ENCODE data around the gene CDC42BPB.

The CDC42BPB gene

GRCh38 chr14:102986810-102987579 lies 70.4 kb downstream of the CDC42BPB start:
- DNase-seq: no peak

- no peak for DNase-seq
Measured at GRCh38 chr14:102985665-102986064, 71.7 kb downstream of the CDC42BPB start.

GRCh38 chr14:102984336-102985102 lies 72.8 kb downstream of the CDC42BPB start:
- DNase-seq: no peak

- no peak for DNase-seq
Measured at GRCh38 chr14:102983496-102983895, 73.9 kb downstream of the CDC42BPB start.

- DNase-seq: no peak
Measured at GRCh38 chr14:102982852-102983470, 74.4 kb downstream of the CDC42BPB start.

- no peak for DNase-seq
Measured at GRCh38 chr14:102980409-102980810, 76.9 kb downstream of the CDC42BPB start.

GRCh38 chr14:102979406-102979805 lies 77.9 kb downstream of the CDC42BPB start:
- no peak for DNase-seq

- peak; percentile 74 for DNase-seq
Measured at GRCh38 chr14:102977475-102977874, 79.9 kb downstream of the CDC42BPB start.

GRCh38 chr14:102975662-102976061 lies 81.7 kb downstream of the CDC42BPB start:
- DNase-seq: no peak

GRCh38 chr14:102973706-102974285 lies 83.6 kb downstream of the CDC42BPB start:
- DNase-seq: no peak

GRCh38 chr14:102971836-102972606 lies 85.3 kb downstream of the CDC42BPB start:
- no peak for DNase-seq

- DNase-seq: no peak
Measured at GRCh38 chr14:102971314-102971713, 86.0 kb downstream of the CDC42BPB start.

- no peak for DNase-seq
Measured at GRCh38 chr14:102970496-102970895, 86.9 kb downstream of the CDC42BPB start.

GRCh38 chr14:102969901-102970300 lies 87.4 kb downstream of the CDC42BPB start:
- DNase-seq: no peak

- no peak for DNase-seq
Measured at GRCh38 chr14:102969060-102969791, 88.1 kb downstream of the CDC42BPB start.

GRCh38 chr14:102968306-102968705 lies 89.0 kb downstream of the CDC42BPB start:
- no peak for DNase-seq

- DNase-seq: no peak
Measured at GRCh38 chr14:102967506-102967795, 89.9 kb downstream of the CDC42BPB start.

- DNase-seq: no peak
Measured at GRCh38 chr14:102966681-102967505, 90.5 kb downstream of the CDC42BPB start.

GRCh38 chr14:102965971-102966655 lies 91.2 kb downstream of the CDC42BPB start:
- no peak for DNase-seq

GRCh38 chr14:102965282-102965681 lies 92.1 kb downstream of the CDC42BPB start:
- no peak for DNase-seq

All from islet precursor cell (in vitro differentiated cells).